Upper lobe of right lung (tissue), 1 donor: ENCODE data around the gene DEF6. TPM values are rescaled to one million over a fixed set of nuclear protein-coding genes. Genes with fewer than 3 reads are reported as not detected.
A peak's percentile ranks its signal among the peaks of the same experiment; 100 is the strongest.
"Not testable (repeated sequence)": the region's sequence is repeated elsewhere in the genome, so short reads cannot be mapped to it uniquely, and the experiment has no call there.

Experiments
- ATAC-seq: fragments of 200-7000 bp; cut with Tn5 transposase; one replicate; pipeline ENCODE4 v1.9.1; 2020; ENCODE audit warnings: mild to moderate bottlenecking, moderate library complexity
- DNase-seq: peaks from one replicate; pipeline ENCODE4 v3.0.0-alpha.2; 2020
- H3K27ac ChIP-seq: fragments of 200-600 bp; one replicate; pipeline ENCODE4 v1.8.0; 2022
- H3K27me3 ChIP-seq: fragments of 200-600 bp; one replicate; pipeline ENCODE4 v1.8.0; 2022; ENCODE audit warnings: mild to moderate bottlenecking
- H3K36me3 ChIP-seq: fragments of 200-600 bp; one replicate; pipeline ENCODE4 v1.8.0; 2022
- H3K4me1 ChIP-seq: fragments of 200-600 bp; one replicate; pipeline ENCODE4 v1.8.0; 2022
- H3K4me3 ChIP-seq: fragments of 200-600 bp; one replicate; pipeline ENCODE4 v1.8.0; 2022; ENCODE audit warnings: mild to moderate bottlenecking
- H3K9me3 ChIP-seq: fragments of 200-600 bp; one replicate; pipeline ENCODE4 v1.8.0; 2022
- intact Hi-C: fragments of 100-400 bp; cut with DNase I; formaldehyde crosslinking; loops from one replicate; pipeline ENCODE4 v1.11.0; 2022
- total RNA-seq: library from RNA; stranded (reverse); fragmentation: NEBNext Ultra II Directional; extraction: Animal tissue kit (Norgen Biotek cat#: 25700); gene quantifications from one replicate; pipeline ENCODE4 v1.2.1, GENCODE V29; 2021
- TF ChIP-seq, protein P1 (sequence below): fragments of 200-600 bp; IDR thresholded peaks from one replicate; pipeline ENCODE4 v1.8.0; 2022; ENCODE audit warnings: antibody characterized with exemption
- donor health status: DM: no; HTN: yes; CAD: no; lungs with severe emphysema.

Gene DEF6
- total RNA-seq, 1 donor from 2014 or later = 17.4 TPM

DNA sequence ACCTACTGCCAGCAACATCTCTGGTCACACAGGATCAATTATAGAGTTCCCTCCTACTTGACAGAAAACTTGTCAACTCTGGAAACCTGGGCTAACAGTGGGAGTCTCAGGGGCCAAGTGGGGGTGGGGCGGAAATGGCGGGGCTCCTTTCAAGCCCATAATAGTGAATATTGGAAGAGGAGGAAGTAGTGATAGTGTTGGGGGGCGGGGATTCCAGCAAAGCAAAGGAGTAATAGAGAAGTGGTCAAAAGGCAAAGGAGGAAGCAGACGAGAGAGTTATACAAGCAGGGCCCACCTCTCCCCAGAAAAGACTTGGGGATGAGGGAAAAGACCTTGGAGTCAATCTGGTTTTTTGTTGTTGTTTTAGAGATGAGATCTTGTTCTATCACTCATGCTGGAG is 2.1 kb downstream of the DEF6 start:
- TF ChIP-seq, protein P1, sequence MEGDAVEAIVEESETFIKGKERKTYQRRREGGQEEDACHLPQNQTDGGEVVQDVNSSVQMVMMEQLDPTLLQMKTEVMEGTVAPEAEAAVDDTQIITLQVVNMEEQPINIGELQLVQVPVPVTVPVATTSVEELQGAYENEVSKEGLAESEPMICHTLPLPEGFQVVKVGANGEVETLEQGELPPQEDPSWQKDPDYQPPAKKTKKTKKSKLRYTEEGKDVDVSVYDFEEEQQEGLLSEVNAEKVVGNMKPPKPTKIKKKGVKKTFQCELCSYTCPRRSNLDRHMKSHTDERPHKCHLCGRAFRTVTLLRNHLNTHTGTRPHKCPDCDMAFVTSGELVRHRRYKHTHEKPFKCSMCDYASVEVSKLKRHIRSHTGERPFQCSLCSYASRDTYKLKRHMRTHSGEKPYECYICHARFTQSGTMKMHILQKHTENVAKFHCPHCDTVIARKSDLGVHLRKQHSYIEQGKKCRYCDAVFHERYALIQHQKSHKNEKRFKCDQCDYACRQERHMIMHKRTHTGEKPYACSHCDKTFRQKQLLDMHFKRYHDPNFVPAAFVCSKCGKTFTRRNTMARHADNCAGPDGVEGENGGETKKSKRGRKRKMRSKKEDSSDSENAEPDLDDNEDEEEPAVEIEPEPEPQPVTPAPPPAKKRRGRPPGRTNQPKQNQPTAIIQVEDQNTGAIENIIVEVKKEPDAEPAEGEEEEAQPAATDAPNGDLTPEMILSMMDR = no peak
- no peak for DNase-seq

DNA sequence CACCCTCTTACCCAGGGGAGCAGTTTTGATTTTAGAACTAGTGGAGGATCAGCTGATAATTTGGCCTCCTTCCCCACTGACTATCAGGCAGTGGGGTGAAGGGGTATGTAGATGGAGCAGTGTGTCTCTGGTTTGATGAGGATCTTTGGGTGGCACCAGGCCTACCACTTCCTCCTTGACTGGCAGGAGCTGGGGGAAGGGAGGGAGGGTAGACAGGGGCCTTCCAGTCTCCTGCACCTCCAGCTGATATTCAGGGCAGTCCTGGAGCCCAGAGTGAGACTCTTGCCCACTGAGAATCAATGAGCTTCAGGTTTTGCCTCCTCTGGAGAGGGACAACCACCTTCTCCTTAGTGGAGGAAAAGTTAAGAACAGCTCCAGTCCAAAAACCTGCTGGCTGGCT is 3.2 kb downstream of the DEF6 start:
- Histone ChIP-seq H3K36me3 (peaks cover 3% of the 10 kb centered on the region), H3K9me3 (no peaks in the 10 kb centered on the region), H3K27me3 (no peaks in the 10 kb centered on the region), H3K4me3 (no peak overlapping the region), H3K27ac (peak overlapping the region; percentile 47), H3K4me1 (peaks cover 33% of the 10 kb centered on the region)
- DNase-seq (no peak), ATAC-seq (peak; percentile 13)
- intact Hi-C loops = no loop called here
- TF ChIP-seq, protein P1 = no peak

More for the DNA sequence above, 2.1 kb downstream of the DEF6 start:
- no peaks in the 10 kb centered on the region for H3K9me3 ChIP-seq
- H3K27me3 ChIP-seq = no peaks in the 10 kb centered on the region
- ATAC-seq = peak; percentile 44
- peak overlapping the region; percentile 47 for H3K27ac ChIP-seq
- H3K4me1 ChIP-seq = peaks cover 33% of the 10 kb centered on the region
- H3K4me3 ChIP-seq = peak overlapping the region; percentile 47
- H3K36me3 ChIP-seq = peaks cover 14% of the 10 kb centered on the region
- intact Hi-C loops = no loop called here

DNA sequence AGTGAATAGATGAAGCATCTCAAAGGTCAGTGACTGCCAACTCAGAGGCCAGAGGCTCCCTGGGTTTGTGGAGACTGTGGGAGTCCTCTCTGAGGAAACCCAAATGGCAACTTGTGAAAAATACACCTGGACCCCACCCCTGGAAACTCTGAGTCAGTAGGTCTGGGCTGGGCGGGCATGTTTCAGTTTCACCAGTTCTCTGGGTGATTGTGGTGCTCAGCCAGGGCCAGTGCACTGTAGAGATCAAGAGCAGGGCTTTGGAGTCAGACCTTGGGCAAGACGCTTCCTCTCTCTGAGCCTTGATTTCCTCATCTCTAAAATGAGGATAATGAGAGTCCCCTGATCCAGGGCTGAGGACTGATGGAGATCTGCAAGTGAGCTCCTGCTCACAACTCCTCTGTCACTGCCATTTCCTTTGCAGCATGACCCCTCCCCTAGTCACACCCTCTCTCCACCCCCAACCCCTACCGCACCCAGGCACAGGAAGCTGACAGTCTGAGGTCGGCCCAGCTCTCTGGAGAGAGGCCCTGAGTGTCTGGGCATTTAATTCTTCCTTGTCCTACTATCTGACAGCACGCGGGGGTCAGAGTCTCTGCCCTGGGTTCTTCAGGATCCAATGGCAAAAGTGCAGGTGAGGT is 5.1 kb downstream of the DEF6 start:
- intact Hi-C loops = no loop called here
- peak overlapping the region; percentile 71 for H3K27ac ChIP-seq

DNA sequence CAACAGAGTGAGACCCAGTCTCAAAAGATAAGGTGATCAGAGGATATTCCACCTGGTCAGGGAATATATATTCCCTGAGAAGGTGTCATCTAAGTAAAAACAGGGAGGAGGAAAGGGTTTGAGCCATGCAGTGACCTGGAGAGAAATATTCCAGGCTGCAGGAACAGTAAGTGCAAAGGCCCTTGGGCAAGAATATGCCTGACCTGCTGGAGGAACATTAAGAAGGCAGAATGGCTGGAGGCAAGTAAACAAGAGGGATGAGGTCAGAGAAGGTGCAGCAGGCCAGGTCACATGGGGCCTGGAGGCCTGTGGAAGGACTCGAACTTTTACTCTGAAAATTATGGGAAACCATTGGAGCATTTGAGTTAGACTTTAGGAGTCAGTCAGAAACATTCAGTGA is 6.7 kb downstream of the DEF6 start:
- Histone ChIP-seq H3K27me3 (no peaks in the 10 kb centered on the region), H3K36me3 (no peaks in the 10 kb centered on the region), H3K27ac (no peak overlapping the region), H3K4me1 (peaks cover 16% of the 10 kb centered on the region), H3K9me3 (no peaks in the 10 kb centered on the region), H3K4me3 (no peak overlapping the region)
- TF ChIP-seq, protein P1 = no peak
- intact Hi-C loops = no loop called here
- ATAC-seq (no peak), DNase-seq (no peak)

More for the DNA sequence above, 5.1 kb downstream of the DEF6 start:
- Histone ChIP-seq H3K36me3 (no peaks in the 10 kb centered on the region), H3K9me3 (no peaks in the 10 kb centered on the region), H3K4me1 (peaks cover 25% of the 10 kb centered on the region), H3K27me3 (no peaks in the 10 kb centered on the region), H3K4me3 (peak overlapping the region; percentile 21)
- DNase-seq = no peak
- peak; percentile 81 for ATAC-seq
- TF ChIP-seq, protein P1 = no peak

DNA sequence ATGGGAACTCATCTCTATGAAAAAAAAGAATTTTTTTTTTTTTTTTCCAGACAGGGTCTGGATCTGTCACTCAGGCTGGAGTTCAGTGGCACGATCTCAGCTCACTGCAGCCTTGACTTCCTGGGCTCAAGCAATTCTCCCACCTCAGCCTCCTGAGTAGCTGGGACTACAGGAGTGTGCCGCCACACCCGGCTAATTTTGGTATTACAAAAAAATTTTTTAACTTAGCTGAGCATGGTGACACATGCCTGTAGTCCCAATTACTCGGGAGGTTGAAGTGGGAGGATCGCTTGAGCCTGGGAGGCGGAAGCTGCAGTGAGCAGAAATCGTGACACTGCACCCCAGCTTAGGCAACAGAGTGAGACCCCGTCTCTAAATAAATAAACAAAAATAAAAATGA is 7.5 kb downstream of the DEF6 start:
- intact Hi-C loops = no loop called here
- Histone ChIP-seq H3K9me3 (no peaks in the 10 kb centered on the region), H3K27ac (no peak overlapping the region), H3K27me3 (no peaks in the 10 kb centered on the region), H3K4me3 (no peak overlapping the region), H3K4me1 (peaks cover 16% of the 10 kb centered on the region), H3K36me3 (no peaks in the 10 kb centered on the region)
- ATAC-seq (no peak), DNase-seq (no peak)
- TF ChIP-seq, protein P1 = no peak

DNA sequence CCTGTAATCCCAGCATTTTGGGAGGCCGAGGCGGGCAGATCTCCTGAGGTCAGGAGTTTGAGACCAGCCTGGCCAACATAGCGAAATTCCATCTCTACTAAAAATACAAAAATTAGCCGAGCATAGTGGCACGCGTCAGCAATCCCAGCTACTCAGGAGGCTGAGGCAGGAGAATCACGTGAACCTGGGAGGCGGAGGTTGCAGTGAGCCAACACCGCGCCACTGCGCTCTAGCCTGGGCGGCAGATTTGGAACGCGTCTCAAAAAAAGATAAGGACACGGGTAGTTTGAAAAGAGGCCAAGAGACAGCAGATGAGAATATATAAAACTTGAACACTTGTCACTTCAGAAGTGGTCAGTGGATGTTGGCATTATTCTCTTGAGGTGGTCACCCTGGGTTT is 9.5 kb downstream of the DEF6 start:
- H3K27me3 ChIP-seq, DNase-seq, H3K4me3 ChIP-seq, H3K27ac ChIP-seq, H3K36me3 ChIP-seq, H3K9me3 ChIP-seq, ATAC-seq, intact Hi-C loops: not testable (repeated sequence)
- H3K4me1 ChIP-seq = peaks cover 24% of the 10 kb centered on the region

DNA sequence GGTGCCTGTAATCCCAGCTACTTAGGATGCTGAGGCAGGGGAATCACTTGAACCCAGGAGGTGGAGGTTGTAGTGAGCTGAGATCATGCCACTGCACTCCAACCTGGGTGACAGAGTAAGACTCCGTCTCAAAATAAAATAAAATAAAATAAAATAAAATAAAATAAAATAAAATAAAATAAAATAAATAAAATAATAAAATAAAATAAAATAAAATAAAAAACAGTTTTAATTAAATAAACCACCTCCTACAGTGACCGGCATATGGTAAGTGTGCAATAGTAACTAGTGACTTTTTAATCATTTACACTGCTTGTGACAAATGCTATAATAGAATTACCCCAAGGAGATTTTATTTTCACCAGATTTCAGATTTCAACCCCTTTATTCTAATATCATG is 10.9 kb downstream of the DEF6 start:
- ATAC-seq, H3K9me3 ChIP-seq, DNase-seq, H3K27me3 ChIP-seq, intact Hi-C loops, H3K27ac ChIP-seq, H3K4me3 ChIP-seq, H3K36me3 ChIP-seq: not testable (repeated sequence)
- H3K4me1 ChIP-seq = peaks cover 12% of the 10 kb centered on the region
